Measurements from ENCODE around the gene TBX6.

Gene TBX6

GRCh38 chr16:30040221-30040620 is 51.5 kb downstream of the TBX6 start:
- DNase-seq (ENCODE audit: low read depth) = no peak
- Histone ChIP-seq H3K9me3 (ENCODE audit: control insufficient read depth, low read length) (no peaks in the 10 kb centered on the region), H3K36me3 (ENCODE audit: control insufficient read depth, insufficient read depth, low read length, severe bottlenecking) (no peaks in the 10 kb centered on the region), H3K4me1 (ENCODE audit: control insufficient read depth, insufficient read depth, low read length) (no peaks in the 10 kb centered on the region), H3K9ac (ENCODE audit: low read length) (no peak overlapping the region), H3K4me3 (ENCODE audit: low read length) (no peak overlapping the region), H3K27me3 (replicated peaks; ENCODE audit: control insufficient read depth, insufficient read depth, low read length) (peaks cover 10% of the 10 kb centered on the region)

Measured in adipocyte (in vitro differentiated cells).